ENCODE data around the gene RPTOR.
"Not testable (repeated sequence)": the region's sequence is repeated elsewhere in the genome, so short reads cannot be mapped to it uniquely, and the experiment has no call there.

The RPTOR gene

DNA sequence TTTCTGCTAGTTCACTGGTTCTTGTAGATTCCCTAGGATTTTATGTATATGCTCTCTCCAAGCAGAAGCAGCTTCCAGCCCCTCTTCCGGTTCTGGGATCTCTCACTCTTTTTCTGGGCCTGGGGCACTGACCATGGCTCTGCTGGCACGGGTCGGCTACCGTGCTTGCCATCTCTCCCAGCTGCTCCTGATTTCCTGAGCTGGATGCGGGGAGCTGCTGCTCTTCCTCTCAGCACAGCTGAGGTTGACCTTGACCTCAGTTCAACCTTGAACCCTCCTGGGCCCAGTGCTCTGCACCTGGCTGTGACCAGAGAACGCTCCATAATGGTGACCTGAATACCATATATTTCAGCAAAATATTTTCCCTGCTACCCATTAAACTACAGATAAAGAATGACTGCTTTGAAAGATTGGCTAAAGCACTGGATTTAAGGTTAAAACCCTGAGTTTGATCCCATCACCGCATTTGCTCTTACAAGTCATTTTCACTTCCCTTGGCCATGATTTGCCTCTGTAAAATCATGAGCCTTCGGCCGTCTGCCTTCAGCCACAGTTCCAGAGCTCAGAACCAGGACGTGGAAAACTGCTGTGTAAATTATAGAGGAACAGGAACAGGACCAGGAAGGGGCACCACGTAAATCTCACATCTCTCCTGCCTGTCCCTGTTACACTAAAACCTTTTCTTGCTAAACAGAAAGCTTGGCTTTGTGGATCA lies 316.2 kb downstream of the RPTOR start:
- DNase-seq (ENCODE audit: low read depth in 3 of 3), result no peak

DNA sequence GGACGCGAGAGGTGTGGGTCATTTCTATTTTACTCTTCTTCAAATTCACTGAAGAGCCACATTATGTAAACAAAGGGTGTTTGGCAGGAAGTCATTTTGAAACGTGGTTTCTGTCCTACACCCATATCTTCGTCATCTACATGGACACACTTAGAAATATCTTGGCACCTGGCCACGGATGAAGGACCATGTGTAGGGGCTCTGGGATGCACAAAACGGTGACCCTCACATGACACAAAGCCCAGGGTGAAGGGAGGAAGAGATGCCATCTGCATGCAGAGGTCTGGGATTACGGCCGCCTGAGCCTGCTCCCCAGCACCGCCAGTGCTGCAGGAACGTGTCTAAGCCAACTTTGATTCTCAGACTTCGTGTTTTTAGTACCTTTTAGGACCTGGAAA lies 316.8 kb downstream of the RPTOR start:
- DNase-seq (ENCODE audit: low read depth in 3 of 3), result no peak

DNA sequence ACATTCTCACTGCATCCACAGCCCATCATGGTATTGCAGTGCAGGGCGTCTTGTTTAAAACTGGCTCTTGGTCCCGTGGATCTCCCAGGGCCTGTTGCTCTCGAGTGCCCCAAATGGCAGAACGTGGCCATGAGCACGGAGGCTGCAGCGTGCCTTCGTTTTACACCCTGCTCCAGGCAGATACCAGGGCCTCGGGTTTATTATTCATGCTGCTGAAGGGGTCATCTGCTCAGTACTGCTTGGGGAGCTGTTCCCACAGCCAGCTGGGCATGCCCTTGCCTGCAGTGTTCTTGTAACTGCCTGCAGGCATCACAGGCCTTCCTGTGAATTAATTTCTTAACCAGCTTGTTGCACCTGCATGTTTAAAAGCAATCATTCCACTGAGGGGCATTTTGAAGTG lies 317.3 kb downstream of the RPTOR start:
- peak in 2 of 3 experiments; percentile 47 to 48 for DNase-seq (ENCODE audit: low read depth in 3 of 3)

DNA sequence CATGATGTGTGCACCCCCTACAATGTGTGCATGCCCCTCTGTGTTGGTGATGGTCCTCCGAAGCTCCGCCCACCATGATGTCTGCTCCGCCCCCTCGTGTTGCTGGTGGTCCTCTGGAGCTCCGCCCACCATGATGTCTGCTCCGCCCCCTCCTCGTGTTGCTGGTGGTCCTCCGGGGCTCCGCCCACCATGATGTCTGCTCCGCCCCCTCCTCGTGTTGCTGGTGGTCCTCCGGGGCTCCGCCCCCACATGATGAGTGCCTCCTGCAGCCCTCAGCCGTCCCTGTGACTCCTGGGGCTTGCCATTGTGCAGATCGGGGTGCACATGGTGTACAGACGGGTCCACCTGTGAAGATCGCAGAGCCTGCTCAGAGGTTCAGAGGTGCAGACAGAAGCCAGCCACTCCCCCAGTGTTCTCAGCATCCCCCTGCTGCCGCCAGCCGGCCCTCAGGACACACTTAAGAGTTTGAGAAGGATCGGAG lies 317.9 kb downstream of the RPTOR start:
- no peak for DNase-seq (ENCODE audit: low read depth in 3 of 3)

- DNase-seq (ENCODE audit: low read depth in 3 of 3), result no peak
Observed at GRCh38 chr17:80862978-80863377, 318.3 kb downstream of the RPTOR start.

GRCh38 chr17:80863626-80864025 lies 319.0 kb downstream of the RPTOR start:
- no peak for DNase-seq (ENCODE audit: low read depth in 3 of 3)

DNA sequence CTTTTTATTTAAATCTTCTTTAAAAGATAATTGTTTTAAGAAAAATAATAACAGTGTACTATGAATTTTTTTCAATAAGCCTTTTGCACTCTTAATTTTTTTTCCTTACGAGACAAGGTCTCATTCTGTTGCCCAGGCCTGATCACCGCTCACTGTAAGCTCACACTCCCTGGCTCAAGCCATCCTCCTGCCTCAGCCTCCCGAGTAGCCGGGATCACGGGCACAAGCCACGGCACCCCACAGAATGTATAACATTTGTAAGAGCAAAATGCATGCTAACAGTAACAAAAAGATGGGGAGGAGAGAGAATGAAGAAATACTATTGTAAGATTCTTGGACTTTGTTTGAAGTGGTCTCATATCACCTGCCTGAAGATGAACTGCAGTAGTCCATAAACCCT lies 320.1 kb downstream of the RPTOR start:
- DNase-seq (ENCODE audit: low read depth in 3 of 3), result no peak

DNA sequence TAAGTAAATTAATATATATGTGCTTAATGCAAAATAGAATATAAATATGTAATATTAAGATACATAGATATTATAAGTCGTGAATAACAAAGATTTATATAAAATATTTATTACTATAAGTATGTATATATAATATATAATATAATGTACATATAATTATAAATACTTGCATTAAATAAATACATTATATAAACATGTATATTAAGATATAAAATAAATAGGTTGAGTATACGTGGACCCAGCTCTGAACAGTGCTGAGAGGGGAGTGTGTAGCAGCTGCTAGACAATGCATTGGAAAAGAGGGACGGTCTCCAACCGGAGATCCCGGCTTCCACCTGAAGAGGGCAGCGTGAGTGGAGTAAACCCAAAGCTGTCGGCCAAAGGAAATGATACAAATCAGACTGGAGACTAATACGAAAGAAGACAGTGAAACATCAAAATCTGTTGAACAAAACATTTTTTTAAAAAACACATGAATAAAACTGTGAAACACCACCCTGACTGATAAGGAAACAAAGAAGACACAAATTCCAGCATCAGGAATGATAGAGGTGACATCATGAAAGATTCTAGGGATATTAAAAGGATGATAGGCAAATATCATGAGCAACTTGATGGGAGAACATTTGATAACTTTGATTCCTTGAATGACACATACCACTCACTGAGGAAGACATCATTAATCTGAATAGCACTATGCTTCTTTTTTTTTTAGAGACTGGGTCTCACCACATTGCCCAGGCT lies 321.6 kb downstream of the RPTOR start:
- peak in 2 of 3 experiments; percentile 48 to 59 for DNase-seq (ENCODE audit: low read depth in 3 of 3)

DNA sequence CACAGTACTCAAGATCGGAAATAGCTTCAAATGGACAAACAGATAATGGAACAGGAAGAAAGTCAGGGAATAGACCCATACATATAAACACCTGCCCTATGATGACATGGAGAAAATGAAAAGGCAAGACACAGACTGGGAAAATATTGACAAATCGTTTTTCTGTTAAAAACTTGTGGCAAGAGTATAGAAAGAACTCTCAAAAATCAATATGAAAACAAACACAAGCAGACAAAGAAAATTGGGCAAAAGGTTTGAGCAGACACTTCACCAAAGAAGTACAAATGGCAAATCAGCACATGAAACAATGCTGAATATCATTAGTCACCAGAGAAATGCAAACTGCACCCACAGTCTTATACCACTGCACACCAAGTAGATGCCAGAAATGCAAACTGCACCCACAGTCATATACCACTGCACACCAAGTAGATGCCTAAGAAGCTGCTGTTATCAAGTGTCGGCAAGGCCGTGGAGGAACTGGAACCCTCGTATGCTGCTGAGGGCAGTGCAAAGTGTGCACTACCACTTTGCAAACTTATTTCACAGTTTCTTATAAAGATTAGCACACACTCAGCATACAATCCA lies 323.5 kb downstream of the RPTOR start:
- no peak for DNase-seq (ENCODE audit: low read depth in 3 of 3)

- DNase-seq (ENCODE audit: low read depth in 3 of 3), result no peak
Observed at GRCh38 chr17:80869481-80870145, 325.0 kb downstream of the RPTOR start.

- DNase-seq (ENCODE audit: low read depth in 3 of 3), result no peak
Observed at GRCh38 chr17:80870401-80870800, 325.8 kb downstream of the RPTOR start.

DNA sequence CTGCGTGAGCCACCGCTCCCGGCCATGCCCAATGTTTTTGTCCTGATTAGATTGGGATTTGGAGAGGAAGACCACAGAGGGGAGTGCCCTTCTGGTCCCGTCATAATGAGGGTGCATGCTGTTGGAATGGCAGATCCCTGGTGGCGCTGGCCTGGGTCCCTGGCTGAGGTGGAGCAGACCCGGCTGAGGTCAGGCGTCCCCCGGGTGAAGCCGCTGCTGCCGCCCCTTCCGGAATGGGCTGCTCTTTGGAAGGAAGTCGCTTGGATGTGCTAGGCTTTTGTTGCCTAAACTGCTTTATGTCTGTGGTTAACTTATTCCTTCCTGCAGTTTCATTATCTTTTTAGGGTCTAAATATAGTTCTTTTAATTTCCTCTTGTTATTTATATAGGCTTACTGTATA lies 326.7 kb downstream of the RPTOR start:
- DNase-seq (ENCODE audit: low read depth in 3 of 3), result no peak

DNA sequence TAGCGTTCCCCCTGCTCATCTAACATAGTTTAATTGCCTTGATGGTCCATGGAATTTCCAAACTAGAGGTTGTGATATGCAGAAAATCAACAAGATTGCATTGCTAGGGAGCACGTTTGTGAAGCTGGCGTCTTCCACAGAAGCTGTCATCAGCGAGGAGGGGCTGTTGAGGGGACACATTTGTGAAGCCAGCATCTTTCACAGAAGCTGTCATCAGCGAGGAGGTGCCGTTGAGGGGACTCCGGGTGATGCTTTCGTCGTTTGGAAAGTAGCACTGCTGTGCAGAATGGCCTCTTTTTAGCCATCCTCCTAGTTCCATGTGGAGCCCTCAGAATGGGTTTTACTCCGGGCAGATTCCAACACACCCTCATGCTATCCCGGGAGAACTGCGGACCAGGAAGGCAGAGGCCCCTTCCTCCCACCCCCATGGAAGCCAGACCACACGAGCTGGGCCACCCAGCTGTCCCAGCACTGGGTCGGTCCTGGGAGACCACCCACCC lies 327.4 kb downstream of the RPTOR start:
- DNase-seq (ENCODE audit: low read depth in 3 of 3), result no peak

GRCh38 chr17:80872501-80873306 lies 328.1 kb downstream of the RPTOR start:
- no peak for DNase-seq (ENCODE audit: low read depth in 3 of 3)

DNA sequence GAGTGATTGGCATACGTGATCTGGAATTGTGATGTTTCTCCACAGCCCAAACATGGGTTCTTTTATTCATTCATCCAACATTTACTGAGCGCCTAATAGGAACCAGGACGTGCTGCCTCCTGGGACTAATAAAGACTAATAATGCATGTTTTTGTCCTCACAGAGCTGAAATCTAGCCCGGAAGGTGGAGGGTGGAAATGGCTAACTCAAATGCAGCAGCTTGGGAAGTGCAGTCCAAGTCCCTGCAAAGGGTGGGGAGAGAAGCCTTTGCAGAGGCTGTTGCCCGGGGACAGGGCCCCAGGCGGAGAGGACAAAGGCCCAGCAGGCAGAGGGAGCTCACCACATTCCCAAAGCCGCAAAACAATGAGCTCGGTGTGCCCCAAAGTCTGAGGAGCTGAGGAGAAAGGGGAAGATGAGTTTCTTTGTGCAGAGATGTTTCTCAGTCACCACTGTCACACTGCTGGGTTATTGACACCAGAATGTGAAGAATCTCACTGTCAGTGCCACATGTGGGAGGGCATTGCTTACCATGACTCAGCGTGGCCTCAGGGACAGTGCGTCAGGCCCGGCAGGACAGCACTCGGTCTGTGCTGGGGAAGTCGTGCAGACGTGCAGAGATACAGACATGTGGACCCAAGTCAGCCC lies 328.8 kb downstream of the RPTOR start:
- DNase-seq (ENCODE audit: low read depth in 3 of 3), result no peak

GRCh38 chr17:80874866-80875445 lies 330.3 kb downstream of the RPTOR start:
- DNase-seq (ENCODE audit: low read depth in 3 of 3), result no peak

DNA sequence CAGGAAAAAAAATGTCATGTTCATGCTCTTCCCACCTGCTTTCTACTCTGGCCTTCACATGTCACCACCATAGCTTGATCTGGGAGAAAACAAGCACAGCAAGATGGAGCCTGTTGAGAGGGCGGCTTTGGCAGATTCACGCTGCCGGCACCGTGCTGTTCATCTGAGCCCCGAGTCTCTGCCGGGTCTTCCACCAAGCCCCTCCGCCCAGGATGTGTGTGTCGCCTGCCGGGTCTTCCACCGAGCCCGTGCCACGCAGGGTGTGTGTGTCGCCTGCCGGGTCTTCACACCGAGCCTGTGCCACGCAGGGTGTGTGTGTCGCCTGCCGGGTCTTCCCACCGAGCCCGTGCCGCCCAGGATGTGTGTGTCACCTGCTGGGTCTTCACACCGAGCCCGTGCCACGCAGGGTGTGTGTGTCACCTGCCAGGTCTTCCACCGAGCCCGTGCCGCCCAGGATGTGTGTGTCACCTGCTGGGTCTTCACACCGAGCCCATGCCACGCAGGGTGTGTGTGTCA lies 330.9 kb downstream of the RPTOR start:
- not testable (repeated sequence) for DNase-seq (ENCODE audit: low read depth in 3 of 3)

DNA sequence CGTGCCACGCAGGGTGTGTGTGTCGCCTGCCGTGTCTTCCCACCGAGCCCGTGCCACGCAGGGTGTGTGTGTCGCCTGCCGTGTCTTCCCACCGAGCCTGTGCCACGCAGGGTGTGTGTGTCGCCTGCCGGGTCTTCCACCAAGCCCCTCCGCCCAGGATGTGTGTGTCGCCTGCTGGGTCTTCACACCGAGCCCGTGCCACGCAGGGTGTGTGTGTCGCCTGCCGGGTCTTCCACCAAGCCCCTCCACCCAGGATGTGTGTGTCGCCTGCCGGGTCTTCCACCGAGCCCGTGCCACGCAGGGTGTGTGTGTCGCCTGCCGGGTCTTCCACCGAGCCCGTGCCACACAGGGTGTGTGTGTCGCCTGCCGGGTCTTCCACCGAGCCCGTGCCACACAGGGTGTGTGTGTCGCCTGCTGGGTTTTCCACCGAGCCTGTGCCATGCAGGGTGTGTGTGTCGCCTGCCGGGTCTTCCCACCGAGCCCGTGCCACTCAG lies 331.9 kb downstream of the RPTOR start:
- not testable (repeated sequence) for DNase-seq (ENCODE audit: low read depth in 3 of 3)

- no peak for DNase-seq (ENCODE audit: low read depth in 3 of 3)
Observed at GRCh38 chr17:80876950-80877728, 332.5 kb downstream of the RPTOR start.

Data from stimulated activated CD4-positive, alpha-beta T cell treated with anti-CD3 and anti-CD28 coated beads, TNF-alpha, amount 100 ng/mL, for 4 hours (primary cell).